ENCODE measurements around the gene ZNF197.
"Not testable (repeated sequence)": the region's sequence is repeated elsewhere in the genome, so short reads cannot be mapped to it uniquely, and the experiment has no call there.

Gene ZNF197
- total RNA-seq, result 6.8 to 26.3 (median 18.7) reads per million in 18 experiments

DNA sequence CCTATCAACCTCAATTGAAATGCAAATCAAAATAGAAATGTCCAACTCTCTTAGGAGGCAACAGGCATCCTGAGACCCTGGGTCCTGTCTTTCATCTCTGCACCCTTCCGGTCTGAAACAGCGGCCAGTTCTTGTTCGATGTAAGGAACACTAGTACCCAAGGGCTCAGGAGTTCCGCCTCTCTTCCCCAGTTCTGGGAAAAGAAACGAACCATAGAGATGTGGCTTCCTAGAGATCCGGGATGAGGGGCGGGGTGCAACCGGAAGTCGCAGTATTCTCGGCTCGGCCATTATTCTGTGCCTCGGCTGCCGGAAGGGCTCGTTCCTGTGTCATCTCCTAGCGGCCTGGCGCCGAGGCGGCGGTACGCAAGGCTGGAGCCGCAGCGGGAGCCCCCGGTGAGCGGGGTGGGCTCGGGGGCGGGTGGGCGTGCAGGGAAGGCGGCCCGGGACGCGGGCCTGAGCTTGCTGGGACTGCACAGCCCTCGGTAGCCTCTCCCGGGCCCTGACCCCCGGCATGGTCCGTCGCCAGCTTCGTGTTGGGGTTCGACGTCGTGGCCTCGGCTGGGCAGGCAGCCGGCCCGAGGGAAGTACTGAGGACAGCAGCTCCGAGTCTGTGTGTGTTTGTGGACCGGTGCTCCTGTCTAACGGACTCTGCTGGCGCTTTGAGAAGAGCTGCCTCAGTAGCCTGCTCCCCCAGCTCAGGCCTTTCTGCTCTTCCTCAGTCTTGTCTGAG is at the start of gene ZNF197:
ZNF197 (plus strand) TSS at position 288 of the 732 bp plus-strand sequence. CDS start 4,119 bp downstream, outside the sequence.
- DNase-seq, result peak; percentile 87 to 91

DNA sequence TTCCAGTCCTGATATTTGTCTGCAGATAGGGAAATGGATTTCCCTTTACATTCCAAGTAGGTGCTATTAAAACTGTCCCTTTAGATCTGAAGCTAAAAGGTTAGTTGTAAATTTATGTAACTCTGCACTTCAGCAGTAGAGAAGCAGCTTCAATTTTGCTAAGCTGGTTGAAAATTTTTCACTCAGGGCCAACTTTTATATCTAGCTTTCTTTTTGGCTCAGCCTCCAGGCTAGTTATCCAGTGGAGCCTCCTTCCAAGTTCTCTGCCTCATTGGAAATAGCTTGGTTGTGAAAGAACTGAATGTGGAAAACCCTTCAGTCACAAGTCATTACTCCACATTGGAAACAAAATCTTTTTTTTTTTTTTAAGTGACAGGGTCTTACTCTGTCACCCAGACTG is 48.2 kb upstream of the ZNF197 start:
- DNase-seq, result no peak

DNA sequence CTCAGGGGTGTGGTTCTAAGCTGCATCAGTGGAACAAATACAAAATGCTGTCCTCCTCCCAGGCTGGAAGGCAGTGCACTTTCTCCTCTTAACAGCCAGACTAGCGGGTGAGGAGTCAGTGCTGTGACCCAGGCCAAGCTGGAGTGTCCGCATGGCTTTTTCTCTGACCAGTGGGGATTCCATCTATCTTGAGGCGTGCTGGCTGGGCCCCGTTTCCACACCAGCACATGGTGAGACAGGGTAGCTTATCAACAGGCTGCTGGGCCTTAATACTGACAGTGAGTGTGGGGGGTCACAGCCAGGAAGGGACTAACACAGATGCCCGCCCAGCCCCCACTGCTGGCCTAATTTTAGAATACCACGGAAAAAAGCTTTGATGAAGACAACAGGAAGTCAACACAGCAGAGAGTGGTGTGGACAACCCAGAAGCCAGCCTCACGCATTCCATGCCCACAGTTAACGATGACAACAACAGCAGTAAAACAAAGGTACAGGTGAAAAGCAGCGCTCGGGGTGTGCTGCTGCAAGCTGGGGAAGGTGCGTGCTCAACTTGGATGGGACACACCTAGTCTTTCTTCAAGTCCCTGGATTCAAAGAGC is 47.4 kb upstream of the ZNF197 start:
- DNase-seq, result not testable (repeated sequence)

DNA sequence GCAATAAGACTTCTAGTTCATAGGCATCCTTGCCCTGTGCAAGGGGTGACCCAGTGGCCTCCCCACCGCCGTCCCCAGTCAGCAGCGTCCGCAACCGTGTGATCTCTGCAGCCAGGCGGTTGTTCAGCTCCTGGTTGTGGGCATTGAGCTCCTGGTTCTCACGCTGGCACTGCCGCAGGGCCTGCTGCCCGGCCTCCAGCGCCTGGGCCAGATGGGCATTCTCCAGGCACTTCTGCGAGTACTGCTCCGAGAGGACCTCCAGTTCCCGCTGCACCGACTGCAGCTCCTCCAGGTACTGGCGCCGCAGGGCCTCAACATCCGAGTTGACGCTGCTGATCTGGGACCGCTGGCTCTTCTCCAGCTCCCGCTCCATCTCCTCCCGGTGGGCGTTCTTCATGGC is 46.5 kb upstream of the ZNF197 start:
- DNase-seq, result not testable (repeated sequence)

DNA sequence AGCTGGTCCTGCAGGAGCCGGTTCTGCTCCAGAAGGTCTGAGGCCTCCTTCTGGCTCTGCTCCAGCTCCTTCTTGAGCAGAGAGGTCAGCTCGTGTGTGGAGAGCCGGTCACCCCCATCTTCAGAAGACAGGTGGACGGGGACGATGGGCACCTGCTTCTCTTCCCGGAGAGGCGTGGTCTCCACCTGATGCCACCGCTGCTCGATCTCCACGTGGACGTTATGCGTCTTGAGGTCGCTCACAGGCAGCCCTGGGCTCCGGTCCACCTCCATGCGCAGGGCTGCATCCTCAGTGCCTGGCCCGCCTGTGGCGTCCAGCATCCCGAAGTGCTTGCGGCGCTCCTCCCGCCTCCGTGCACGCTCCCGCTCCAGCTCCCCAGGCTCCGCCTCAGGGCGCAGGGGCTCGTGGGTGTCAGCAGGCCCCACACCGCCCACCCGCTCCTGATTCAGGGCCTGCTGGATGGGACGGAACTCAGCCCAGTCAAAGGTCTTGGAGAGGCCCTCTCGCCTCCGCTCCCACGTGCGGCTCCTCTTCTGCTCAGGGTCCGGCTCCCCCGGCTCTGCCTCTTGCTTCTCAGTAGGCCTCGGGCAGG is 45.8 kb upstream of the ZNF197 start:
- not testable (repeated sequence) for DNase-seq

DNA sequence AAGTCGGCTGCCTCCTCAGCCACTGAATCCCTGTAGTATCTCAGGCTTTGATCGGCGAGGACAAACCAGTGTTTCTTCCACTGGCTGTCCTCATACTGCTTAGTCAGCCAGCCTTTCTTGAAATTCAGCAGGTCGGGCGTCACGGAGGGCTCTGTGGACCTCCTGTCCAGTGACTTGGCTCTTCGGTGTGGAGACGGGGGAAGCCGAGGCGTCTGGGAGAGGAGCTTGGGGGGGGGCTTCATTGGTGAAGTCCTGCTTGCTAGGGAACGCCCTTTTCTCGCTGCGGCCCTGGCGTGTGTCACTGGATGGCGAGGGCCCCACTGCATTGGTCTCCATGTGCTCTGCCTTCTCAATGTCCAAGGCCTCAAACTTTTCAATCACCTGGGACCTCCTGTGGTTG is 45.1 kb upstream of the ZNF197 start:
- DNase-seq, result not testable (repeated sequence)

DNA sequence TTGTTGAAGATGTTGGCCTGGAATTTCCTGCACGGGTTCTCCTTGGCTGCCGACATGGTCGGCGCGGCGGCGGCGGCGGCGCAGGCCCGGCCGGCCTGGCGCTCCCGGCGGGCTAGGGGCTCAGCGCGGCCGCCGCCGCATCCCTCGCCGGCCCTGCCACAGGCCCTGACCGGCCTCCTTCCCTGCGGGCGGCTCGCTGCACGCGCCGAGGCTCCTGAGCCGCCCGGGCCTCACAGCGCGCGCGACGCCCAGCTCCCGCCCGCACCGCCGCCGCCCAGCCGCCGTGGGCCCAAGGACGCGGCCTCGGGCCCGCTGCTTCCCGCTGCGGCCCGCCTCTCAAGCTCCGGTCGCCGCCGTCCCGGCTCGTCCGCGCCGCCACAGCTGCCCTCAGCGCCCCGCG is 43.9 kb upstream of the ZNF197 start:
- not testable (repeated sequence) for DNase-seq

DNA sequence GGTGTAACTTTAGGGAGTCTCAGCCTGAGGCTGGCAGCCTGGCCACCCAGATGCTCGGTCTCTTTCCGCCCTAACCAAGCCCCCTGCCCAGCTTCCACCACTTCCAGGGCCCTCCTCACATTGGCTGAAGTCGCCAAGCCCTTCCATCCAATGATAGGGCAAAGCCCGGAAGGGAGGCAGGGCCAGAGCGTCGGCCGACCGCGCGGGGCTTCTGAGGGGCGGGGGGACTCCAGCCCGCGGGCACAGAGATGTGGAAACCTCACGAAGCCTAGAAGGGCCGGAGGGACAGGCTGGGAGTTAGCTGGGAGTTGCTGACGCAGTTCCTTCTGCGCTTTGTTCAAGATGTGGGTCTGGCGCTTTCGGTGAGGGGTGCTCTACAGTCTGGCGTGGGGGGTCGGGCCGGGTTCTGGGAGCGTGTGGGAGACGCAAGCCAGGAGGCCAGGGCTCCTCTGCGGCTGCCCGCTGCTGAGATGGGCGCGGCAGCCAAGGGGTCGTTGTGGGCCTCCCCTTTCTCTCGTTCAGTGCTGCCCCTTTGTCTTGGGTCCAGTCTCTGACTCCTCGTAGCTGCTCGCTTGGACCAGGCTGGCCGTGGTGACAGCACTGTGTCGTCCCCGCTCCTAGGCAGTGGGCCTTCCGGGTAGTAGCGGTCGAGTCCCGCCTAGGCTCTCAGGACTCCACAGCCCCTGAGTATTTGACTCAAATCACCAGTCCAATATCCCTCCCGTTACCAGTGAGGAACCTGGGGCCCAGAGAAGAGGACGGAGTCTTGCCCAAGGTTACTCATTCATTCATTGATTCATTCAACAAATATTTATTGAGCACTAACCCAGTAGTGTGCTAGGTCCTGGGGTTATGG is 40.0 kb upstream of the ZNF197 start, which contains the start of gene ZNF660:
ZNF660 (plus strand) TSS at position 319 of the 856 bp plus-strand sequence. CDS start 9,230 bp downstream, outside the sequence.
- DNase-seq, result peak in 1 of 2 donors; percentile 0

DNA sequence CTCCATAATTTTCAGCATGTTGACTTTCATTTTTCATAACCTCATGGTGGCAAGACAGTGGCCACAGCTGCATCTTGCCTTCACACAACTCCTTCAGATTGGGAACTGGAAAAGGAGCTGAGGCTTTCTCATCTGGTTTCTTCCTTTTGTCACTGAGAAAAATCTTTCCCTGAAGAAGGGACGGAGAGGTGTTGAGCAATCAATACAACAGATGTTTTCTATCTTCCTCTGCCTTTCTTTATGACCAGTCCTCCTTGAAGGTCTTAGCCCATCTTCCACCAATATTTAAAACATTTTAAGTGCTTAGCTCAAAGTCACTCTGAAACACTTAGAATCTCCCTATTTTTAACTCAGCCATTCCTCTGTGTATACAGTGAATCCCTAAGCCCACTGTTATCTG is 28.2 kb upstream of the ZNF197 start:
- no peak for DNase-seq

DNA sequence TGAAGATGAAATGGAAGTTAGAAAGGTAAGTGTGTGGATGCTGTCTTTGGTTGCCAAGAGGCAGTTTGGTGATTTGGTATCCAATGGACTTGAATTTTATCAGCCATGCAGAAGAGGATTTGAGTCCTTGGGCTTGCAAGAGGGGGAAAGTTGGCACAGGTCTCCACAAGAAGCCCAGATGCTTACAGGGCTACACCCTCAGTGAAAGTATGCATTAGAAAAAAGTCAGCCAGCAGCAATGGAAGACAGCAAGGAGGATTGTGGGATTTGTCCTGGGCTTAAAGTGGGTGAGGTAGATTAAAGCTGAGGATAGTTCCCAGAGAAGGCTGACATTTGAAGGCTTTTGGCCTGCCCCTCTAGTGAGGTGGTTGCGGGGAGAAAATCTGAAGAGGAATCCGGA is 23.1 kb upstream of the ZNF197 start:
- DNase-seq, result no peak

DNA sequence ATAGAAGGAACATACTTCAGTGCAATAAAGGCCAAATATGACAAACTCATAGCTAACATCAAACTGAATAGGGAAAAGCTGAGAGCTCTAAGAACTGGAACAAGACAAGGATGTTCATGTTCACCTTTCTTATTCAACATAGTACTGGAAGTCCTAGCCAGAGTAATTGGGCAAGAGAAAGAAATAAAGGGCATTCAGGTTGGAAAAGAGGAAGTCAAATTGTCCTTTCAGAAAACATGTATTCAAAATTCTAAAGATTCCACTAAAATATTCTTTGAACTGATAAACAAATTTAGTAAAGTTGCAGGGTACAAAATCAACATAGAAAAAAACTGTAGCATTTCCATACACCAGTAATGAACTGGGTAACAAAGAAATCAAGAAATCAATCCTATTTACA is 12.2 kb upstream of the ZNF197 start:
- no peak for DNase-seq

DNA sequence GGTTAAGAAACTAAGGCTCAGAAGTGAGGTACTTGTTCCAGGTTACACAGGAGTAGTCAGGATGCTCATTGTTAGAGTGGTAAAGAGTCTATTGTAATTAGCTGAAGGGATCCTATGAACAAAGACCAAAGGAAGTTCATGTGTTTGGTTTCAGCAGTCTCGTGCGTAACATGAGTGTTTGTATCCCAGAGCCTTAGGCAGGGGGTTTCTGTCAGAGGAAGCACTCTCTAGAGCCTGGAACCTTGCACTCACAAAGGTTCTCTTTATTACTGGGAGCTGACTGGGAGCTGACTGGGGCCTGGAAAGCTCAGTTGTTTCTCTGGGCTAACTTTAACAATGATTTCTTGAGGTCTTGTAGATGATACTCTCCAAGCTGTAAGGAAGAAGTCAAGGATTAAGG is 3.9 kb downstream of the ZNF197 start:
- DNase-seq, result no peak

DNA sequence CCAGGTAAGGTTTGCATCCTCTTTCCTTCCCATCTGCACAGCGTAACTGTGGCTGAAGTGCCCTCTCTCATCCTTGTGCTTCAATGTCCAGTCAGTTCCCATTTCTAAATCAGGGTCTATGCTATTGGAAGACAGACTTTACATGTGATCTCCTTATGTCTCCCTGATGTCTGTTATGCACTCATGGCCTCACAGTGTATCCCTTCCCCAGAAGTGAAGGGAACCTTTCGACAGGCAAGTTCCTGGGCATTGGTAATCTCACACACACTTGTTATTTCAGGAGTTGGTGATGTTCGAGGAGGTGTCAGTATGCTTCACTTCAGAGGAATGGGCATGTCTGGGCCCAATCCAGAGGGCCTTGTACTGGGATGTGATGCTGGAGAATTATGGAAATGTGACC is 7.4 kb downstream of the ZNF197 start:
- no peak for DNase-seq

DNA sequence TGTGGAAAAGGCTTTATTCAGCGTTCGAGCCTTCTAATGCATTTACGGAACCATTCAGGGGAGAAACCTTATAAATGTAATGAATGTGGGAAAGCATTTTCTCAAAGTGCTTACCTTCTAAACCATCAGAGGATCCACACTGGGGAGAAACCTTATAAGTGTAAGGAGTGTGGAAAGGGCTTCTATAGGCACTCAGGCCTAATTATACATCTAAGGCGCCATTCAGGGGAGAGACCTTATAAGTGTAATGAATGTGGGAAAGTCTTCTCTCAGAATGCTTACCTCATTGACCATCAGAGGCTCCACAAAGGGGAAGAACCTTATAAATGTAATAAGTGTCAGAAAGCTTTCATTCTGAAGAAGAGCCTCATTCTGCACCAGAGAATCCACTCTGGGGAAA is 17.5 kb downstream of the ZNF197 start:
- no peak for DNase-seq

DNA sequence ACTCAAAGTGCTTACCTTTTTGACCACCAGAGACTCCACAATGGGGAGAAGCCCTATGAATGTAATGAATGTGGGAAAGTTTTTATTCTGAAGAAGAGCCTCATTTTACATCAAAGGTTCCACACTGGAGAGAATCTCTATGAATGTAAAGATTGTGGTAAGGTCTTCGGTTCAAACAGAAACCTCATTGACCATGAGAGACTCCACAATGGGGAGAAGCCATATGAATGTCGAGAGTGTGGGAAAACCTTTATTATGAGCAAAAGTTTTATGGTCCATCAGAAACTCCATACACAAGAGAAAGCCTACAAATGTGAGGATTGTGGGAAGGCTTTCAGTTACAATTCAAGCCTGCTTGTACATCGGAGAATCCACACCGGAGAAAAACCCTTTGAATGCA is 18.2 kb downstream of the ZNF197 start:
- DNase-seq, result no peak

DNA sequence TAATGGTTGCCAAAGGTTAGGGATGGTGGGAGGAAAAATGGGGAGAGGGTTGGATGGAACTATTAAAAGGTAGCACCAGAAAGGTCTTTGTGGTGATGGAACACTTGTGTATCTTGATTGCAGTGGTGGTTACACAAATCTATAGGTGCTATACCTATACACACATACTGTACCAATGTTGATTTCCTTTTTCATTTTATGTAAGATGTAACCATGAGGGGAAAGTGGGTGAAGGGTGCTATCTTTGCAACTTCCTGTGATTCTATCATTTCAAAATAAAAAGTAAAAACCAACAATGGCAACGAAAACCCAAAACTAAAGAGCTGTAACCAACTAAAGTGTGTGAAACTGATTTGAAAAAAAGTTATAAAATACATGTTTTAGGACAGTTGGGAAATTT is 22.9 kb downstream of the ZNF197 start:
- DNase-seq, result no peak

DNA sequence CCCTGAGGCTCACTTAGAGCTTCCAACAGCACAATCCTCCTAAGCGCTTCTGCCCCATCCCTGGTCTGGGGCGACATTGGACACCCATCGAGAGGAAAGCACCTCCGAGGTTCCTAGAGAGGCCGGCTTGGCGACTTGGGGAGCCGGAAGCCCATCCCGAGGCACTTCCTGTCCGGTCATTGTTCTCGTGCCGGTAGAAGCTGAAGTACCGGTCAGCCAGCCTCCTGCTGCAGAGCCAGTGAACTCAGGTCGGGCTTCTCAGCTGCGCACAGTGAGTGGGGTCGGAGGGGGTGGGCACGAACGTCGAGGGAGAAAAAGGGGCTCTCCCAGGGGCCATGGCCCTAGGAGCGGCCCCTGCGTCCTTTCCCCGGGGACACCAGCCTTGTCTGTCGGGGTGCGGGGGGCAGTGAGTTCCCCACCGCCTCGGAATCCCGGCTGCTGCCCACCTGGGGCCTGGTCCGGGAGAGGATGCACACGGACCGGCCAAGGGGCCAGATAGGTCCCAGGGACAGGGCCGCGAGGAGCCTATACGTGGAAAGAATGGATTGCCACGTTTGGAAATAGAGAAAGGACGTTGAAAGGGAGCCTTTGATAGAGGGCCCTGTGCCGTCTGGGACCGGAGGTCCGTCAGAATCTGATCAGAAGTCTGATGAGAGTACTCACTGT is 23.9 kb downstream of the ZNF197 start, which contains the start of gene ZNF35:
ZNF35 (plus strand) TSS at position 169 of the 666 bp plus-strand sequence. CDS start 2,336 bp downstream, outside the sequence.
- DNase-seq, result peak; percentile 84 to 87

DNA sequence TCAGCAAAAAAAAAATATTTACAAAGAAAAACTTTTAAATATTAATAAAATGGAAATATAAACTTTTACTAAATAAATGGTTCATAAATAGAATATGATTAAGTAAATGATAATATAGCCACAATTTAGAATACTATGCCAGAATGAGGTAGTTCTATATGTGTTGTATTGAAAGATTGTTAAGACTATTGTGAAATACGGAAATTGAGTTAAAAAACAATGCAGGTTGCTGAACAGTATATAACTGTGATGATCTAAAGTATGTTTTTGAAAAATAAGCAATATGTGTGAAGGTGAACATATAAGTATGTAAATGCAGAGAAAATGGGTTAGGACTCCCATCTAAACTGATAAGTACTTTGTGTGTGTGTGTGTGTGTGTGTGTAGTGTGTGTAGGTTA is 24.9 kb downstream of the ZNF197 start:
- DNase-seq, result no peak

DNA sequence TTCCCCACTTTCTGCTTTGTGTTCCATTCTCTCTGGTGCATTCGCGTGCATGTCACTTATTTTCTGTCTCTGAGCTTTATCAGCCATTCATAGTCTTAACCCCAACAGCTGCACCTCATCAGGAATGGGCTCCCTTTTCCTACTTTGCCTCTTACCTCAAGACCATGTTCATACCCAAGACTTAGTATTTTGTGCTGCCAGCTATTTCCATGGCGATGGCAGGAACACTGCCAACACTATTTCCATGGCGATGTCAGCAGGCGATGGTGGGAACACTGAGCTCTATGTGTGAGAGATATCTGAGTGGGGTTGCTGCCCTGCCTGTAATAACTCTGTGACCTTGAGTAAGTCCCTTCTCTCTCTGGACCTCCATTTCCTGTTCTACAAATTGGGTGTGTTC is 29.2 kb downstream of the ZNF197 start:
- no peak for DNase-seq

DNA sequence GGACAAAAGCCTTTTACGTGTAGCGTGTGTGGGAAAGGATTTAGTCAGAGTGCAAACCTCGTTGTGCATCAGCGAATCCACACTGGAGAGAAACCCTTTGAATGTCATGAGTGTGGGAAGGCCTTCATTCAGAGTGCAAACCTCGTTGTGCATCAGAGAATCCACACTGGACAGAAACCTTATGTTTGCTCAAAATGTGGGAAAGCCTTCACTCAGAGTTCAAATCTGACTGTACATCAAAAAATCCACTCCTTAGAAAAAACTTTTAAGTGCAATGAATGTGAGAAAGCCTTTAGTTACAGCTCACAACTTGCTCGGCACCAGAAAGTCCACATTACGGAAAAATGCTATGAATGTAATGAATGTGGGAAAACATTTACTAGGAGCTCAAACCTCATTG is 34.2 kb downstream of the ZNF197 start:
- DNase-seq, result no peak

DNA sequence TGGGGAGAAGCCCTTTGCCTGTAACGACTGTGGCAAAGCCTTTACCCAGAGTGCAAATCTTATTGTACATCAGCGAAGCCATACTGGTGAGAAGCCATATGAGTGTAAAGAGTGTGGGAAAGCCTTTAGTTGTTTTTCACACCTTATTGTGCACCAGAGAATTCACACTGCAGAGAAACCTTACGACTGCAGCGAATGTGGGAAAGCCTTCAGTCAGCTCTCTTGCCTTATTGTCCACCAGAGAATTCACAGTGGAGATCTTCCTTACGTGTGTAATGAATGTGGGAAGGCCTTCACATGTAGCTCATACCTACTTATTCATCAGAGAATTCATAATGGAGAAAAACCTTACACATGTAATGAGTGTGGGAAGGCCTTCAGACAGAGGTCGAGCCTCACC is 34.6 kb downstream of the ZNF197 start:
- DNase-seq, result no peak

DNA sequence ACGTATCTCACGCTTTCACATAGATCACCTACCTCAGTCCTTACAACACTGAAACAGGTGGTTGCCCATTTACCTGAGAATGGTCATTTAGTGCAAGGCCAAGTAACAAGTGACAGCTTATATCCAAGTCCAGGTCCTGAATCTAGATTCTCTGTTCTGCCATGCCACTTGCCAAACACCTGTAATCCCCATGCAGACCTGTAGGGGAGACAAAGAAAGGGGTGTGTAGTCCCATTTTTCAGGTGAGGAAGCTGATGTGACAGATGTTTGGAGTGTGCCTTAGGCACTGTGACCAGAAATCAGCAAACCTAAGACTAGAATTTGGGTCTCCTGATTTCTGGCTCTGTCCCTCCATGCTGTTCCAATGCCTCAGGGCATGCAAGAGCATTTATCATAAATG is 36.4 kb downstream of the ZNF197 start:
- no peak for DNase-seq
